ENCODE data around the gene ST6GALNAC4. TPM values are rescaled to one million over a fixed set of nuclear protein-coding genes. Genes with fewer than 3 reads are reported as not detected.

Gene ST6GALNAC4
- total and polyA plus RNA-seq, 5 donors = 24.3 to 36.7 (median 31.4) TPM

GRCh38 chr9:127909839-127910273, 7.0 kb downstream of the ST6GALNAC4 start:
- Histone ChIP-seq H3K27ac (ENCODE audit: low read length) (no peak overlapping the region), H3K9me3 (ENCODE audit: control insufficient read depth, low read length) (no peaks in the 10 kb centered on the region), H3K4me1 (ENCODE audit: control insufficient read depth, insufficient read depth, low read length) (no peaks in the 10 kb centered on the region), H3K4me3 (ENCODE audit: low read length) (no peak overlapping the region), H3K27me3 (ENCODE audit: control insufficient read depth, insufficient read depth) (no peaks in the 10 kb centered on the region)
- intact Hi-C loops (cut with DNase I) = no loop called here
- ATAC-seq = no peak
- 86% methylated on average over 17 of the region's 17 CpGs for WGBS
- DNase-seq = peak in 2 of 3 donors; percentile 64 to 66

GRCh38 chr9:127908660-127908926, 8.2 kb downstream of the ST6GALNAC4 start:
- Histone ChIP-seq H3K4me1 (ENCODE audit: control insufficient read depth, insufficient read depth, low read length) (peaks cover 8% of the 10 kb centered on the region), H3K27ac (ENCODE audit: low read length) (no peak overlapping the region), H3K27me3 (ENCODE audit: control insufficient read depth, insufficient read depth) (no peaks in the 10 kb centered on the region), H3K4me3 (ENCODE audit: low read length) (no peak overlapping the region), H3K9me3 (ENCODE audit: control insufficient read depth, low read length) (no peaks in the 10 kb centered on the region)
- intact Hi-C loops (cut with DNase I) = no loop called here
- WGBS = 95% methylated on average over 10 of the region's 10 CpGs
- DNase-seq (peak in 1 of 3 donors; percentile 36), ATAC-seq (no peak)

GRCh38 chr9:127907867-127908659, 8.8 kb downstream of the ST6GALNAC4 start:
- ATAC-seq (no peak), DNase-seq (peak in 1 of 3 donors; percentile 47)
- Histone ChIP-seq H3K27me3 (ENCODE audit: control insufficient read depth, insufficient read depth) (no peaks in the 10 kb centered on the region), H3K4me1 (ENCODE audit: control insufficient read depth, insufficient read depth, low read length) (peaks cover 8% of the 10 kb centered on the region), H3K9me3 (ENCODE audit: control insufficient read depth, low read length) (no peaks in the 10 kb centered on the region), H3K4me3 (ENCODE audit: low read length) (no peak overlapping the region), H3K27ac (ENCODE audit: low read length) (no peak overlapping the region)
- intact Hi-C loops (cut with DNase I) = no loop called here
- 85% methylated on average over 35 of the region's 35 CpGs for WGBS

GRCh38 chr9:127905788-127906191, 11.1 kb downstream of the ST6GALNAC4 start:
- ATAC-seq (no peak), DNase-seq (peak in 2 of 3 donors; percentile 56 to 67)
- Histone ChIP-seq H3K4me3 (ENCODE audit: low read length) (no peak overlapping the region), H3K9me3 (ENCODE audit: control insufficient read depth, low read length) (no peaks in the 10 kb centered on the region), H3K27ac (ENCODE audit: low read length) (no peak overlapping the region), H3K27me3 (ENCODE audit: control insufficient read depth, insufficient read depth) (no peaks in the 10 kb centered on the region), H3K4me1 (ENCODE audit: control insufficient read depth, insufficient read depth, low read length) (peaks cover 8% of the 10 kb centered on the region)
- intact Hi-C loops (cut with DNase I) = no loop called here
- 76% methylated on average over 12 of the region's 12 CpGs for WGBS

GRCh38 chr9:127905004-127905728, 11.7 kb downstream of the ST6GALNAC4 start:
- no peak overlapping the region for H3K4me3 ChIP-seq (ENCODE audit: low read length)
- no peaks in the 10 kb centered on the region for H3K27me3 ChIP-seq (ENCODE audit: control insufficient read depth, insufficient read depth)
- 60% methylated on average over 5 of the region's 5 CpGs for WGBS
- H3K9me3 ChIP-seq (ENCODE audit: control insufficient read depth, low read length) = no peaks in the 10 kb centered on the region
- intact Hi-C loops (cut with DNase I) = no loop called here
- ATAC-seq (no peak), DNase-seq (peak in 2 of 3 donors; percentile 50)
- H3K27ac ChIP-seq (ENCODE audit: low read length) = peak overlapping the region; percentile 70
- H3K4me1 ChIP-seq (ENCODE audit: control insufficient read depth, insufficient read depth, low read length) = peaks cover 8% of the 10 kb centered on the region

- DNase-seq (peak; percentile 55 to 85 (median 83)), ATAC-seq (peak; percentile 27 to 34)
- H3K27me3 ChIP-seq (ENCODE audit: control insufficient read depth, insufficient read depth) = no peaks in the 10 kb centered on the region
- WGBS = 27% methylated on average over 12 of the region's 12 CpGs
- peak overlapping the region; percentile 70 for H3K27ac ChIP-seq (ENCODE audit: low read length)
- H3K9me3 ChIP-seq (ENCODE audit: control insufficient read depth, low read length) = no peaks in the 10 kb centered on the region
- H3K4me1 ChIP-seq (ENCODE audit: control insufficient read depth, insufficient read depth, low read length) = peaks cover 10% of the 10 kb centered on the region
- intact Hi-C loops (cut with DNase I) = no loop called here
- H3K4me3 ChIP-seq (ENCODE audit: low read length) = no peak overlapping the region
Measured at GRCh38 chr9:127904561-127905003, 12.3 kb downstream of the ST6GALNAC4 start.

GRCh38 chr9:127903557-127904475, 13.0 kb downstream of the ST6GALNAC4 start:
- H3K4me3 ChIP-seq (ENCODE audit: low read length) = no peak overlapping the region
- no peaks in the 10 kb centered on the region for H3K9me3 ChIP-seq (ENCODE audit: control insufficient read depth, low read length)
- WGBS = 33% methylated on average over 17 of the region's 17 CpGs
- peak; percentile 89 to 95 (median 94) for DNase-seq
- H3K27me3 ChIP-seq (ENCODE audit: control insufficient read depth, insufficient read depth) = no peaks in the 10 kb centered on the region
- intact Hi-C loops (cut with DNase I) = no loop called here
- peak overlapping the region; percentile 70 for H3K27ac ChIP-seq (ENCODE audit: low read length)
- ATAC-seq = peak; percentile 62 to 83
- H3K4me1 ChIP-seq (ENCODE audit: control insufficient read depth, insufficient read depth, low read length) = peaks cover 10% of the 10 kb centered on the region

GRCh38 chr9:127899128-127899943, 17.5 kb downstream of the ST6GALNAC4 start, which contains the start of gene ST6GALNAC6:
Gene ST6GALNAC6 (minus strand): TSS chr9:127899603. CDS start chr9:127897981, 1,622 bp downstream.
- intact Hi-C loops (cut with DNase I) = no loop called here
- Histone ChIP-seq H3K27ac (ENCODE audit: low read length) (peak within 1 kb of the TSS; percentile 91), H3K27me3 (ENCODE audit: control insufficient read depth, insufficient read depth) (no peaks in the 10 kb centered on the region), H3K4me3 (ENCODE audit: low read length) (peak within 1 kb of the TSS; percentile 76), H3K9me3 (ENCODE audit: control insufficient read depth, low read length) (no peaks in the 10 kb centered on the region), H3K4me1 (ENCODE audit: control insufficient read depth, insufficient read depth, low read length) (peaks cover 20% of the 10 kb centered on the region)
- ATAC-seq = peak; percentile 72 to 83
- DNase-seq = peak; percentile 81 to 93 (median 93)
- WGBS = under 1% methylated on average over 85 of the region's 89 CpGs

GRCh38 chr9:127898433-127899127, 18.3 kb downstream of the ST6GALNAC4 start:
- peak; percentile 62 to 73 for ATAC-seq

More at GRCh38 chr9:127898433-127899127, 18.3 kb downstream of the ST6GALNAC4 start:
- H3K27ac ChIP-seq (ENCODE audit: low read length) = peak overlapping the region; percentile 91
- peak; percentile 73 to 87 (median 85) for DNase-seq
- 10% methylated on average over 32 of the region's 32 CpGs for WGBS
- H3K9me3 ChIP-seq (ENCODE audit: control insufficient read depth, low read length) = no peaks in the 10 kb centered on the region
- intact Hi-C loops (cut with DNase I) = no loop called here
- H3K4me1 ChIP-seq (ENCODE audit: control insufficient read depth, insufficient read depth, low read length) = peaks cover 13% of the 10 kb centered on the region
- H3K27me3 ChIP-seq (ENCODE audit: control insufficient read depth, insufficient read depth) = no peaks in the 10 kb centered on the region
- peak overlapping the region; percentile 76 for H3K4me3 ChIP-seq (ENCODE audit: low read length)
